ENCODE results near the gene CDYL.

CDYL gene, protein sequence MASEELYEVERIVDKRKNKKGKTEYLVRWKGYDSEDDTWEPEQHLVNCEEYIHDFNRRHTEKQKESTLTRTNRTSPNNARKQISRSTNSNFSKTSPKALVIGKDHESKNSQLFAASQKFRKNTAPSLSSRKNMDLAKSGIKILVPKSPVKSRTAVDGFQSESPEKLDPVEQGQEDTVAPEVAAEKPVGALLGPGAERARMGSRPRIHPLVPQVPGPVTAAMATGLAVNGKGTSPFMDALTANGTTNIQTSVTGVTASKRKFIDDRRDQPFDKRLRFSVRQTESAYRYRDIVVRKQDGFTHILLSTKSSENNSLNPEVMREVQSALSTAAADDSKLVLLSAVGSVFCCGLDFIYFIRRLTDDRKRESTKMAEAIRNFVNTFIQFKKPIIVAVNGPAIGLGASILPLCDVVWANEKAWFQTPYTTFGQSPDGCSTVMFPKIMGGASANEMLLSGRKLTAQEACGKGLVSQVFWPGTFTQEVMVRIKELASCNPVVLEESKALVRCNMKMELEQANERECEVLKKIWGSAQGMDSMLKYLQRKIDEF

DNA sequence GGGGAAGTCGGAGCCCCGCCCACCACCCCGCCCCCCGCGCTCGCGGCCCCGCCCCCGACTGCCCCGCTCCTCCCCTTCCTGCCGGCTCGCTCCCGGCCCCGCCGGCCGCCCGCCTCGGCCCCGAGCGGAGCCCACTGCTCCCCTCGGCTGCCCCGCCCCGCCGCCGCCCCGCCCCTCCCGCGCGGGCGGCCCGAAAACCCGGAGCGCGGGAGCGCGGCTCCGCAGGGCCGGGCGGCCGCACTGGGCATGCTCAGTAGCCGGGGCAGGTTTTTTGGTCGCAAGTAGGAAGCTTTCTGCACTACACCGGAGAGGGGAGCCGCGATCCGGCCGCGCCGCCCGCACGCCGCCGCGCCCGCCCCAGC, at the start of gene CDYL:
TSS of gene CDYL (plus strand) at position 274 of the 362 bp plus-strand sequence. CDS start 380 bp downstream, outside the sequence.
- DNase-seq = peak; percentile 90

- no peak for DNase-seq
Measured at GRCh38 chr6:4726645-4727044, 49.6 kb upstream of the CDYL start.

DNA sequence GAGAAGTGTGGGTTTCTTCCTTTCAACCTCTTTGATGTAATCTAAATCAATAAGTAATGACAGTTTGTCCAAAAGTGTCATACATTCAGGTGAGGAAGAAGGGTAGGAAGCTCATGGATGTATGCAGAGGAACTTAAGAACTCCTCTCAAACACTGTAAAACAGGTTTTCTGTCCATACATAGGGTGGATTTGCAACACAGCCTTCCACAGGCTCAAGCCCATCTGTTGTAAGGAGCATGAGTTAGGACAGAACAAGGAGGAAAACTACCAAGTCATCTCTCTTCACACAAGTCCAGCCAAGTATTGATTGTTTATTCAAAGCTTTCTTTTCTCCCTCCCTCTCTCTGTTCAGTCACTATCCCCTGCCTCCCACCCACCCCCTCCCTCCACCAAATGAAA, 49.0 kb upstream of the CDYL start:
- no peak for DNase-seq

- no peak for DNase-seq
Measured at GRCh38 chr6:4727671-4728435, 48.4 kb upstream of the CDYL start.

GRCh38 chr6:4728436-4728769, 47.8 kb upstream of the CDYL start:
- no peak for DNase-seq

- no peak for DNase-seq
Measured at GRCh38 chr6:4728926-4729325, 47.3 kb upstream of the CDYL start.

- DNase-seq = no peak
Measured at GRCh38 chr6:4731996-4732395, 44.2 kb upstream of the CDYL start.

- no peak for DNase-seq
Measured at GRCh38 chr6:4732691-4733315, 43.4 kb upstream of the CDYL start.

- DNase-seq = no peak
Measured at GRCh38 chr6:4736371-4736873, 39.8 kb upstream of the CDYL start.

- DNase-seq = no peak
Measured at GRCh38 chr6:4740032-4740431, 36.2 kb upstream of the CDYL start.

GRCh38 chr6:4743062-4743461, 33.1 kb upstream of the CDYL start:
- no peak for DNase-seq

DNA sequence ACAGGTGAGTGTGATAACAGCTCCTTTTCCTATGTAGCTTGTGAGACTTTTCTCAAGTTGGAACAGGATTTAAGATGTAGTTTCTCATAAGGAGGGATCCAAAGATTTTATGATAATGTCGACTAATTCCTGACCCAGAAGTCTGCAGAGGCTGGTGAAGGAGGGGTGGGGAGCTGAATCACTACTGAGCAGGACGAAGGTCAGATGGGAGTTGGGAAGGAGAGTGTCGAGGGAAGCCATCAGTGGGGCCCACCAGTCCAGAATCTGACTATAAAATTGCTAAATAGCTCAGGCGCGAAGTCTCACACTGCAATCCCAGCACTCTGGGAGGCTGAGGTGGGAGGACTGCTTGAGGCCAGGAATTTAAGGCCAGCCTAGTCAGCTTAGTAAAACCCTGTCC, 32.3 kb upstream of the CDYL start:
- DNase-seq = no peak

DNA sequence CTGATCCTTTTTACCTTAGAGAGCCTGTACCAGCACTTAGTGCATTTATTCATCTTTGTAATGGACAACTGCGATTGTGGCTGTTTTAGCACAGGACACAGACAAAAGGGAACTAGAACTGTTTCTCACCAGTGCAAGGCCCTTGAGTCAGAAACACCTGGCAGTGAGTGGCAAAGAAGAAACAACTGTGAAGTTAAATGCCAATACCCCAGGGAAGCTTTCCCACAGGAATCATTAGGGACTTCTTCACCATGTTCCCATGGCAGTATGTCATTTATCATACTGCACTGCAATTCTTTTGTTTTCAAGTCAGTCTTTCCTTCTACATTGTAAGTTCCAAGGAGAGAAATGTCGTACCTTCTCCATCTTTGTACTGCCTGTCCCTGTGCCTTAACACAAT, 28.6 kb upstream of the CDYL start:
- no peak for DNase-seq

DNA sequence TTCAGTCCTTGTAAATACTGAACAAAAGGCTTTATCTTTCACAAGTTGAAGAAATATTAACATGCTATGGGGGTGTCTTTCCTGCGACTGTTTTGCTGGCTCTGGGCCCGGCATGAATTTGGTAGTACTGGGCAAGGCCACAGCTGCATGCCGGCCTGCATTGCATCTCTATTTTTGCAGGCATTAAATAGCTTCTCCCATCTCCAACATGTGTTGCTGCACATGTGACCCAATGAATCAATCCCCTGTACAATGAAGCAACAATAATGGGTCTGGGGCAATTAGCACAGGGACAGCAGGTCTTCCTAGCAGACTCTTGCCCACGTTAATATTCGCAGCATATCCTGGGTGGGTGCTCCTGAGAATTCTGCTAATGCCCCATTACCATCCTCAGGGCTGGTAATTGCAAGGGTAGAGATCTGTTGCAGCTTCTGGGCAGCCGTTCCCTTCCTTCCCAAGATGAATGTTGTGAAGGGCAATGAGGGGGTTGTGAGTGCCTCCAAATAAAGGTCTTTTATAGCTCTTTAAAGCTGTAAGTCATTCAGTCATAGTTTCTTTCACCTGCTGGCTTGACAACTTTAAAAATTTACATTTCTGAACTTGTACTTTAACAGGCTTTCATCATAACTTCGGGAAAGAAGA, 24.3 kb upstream of the CDYL start:
- DNase-seq = no peak

GRCh38 chr6:4756247-4756646, 20.0 kb upstream of the CDYL start:
- DNase-seq = no peak

GRCh38 chr6:4759997-4760396, 16.2 kb upstream of the CDYL start:
- no peak for DNase-seq

DNA sequence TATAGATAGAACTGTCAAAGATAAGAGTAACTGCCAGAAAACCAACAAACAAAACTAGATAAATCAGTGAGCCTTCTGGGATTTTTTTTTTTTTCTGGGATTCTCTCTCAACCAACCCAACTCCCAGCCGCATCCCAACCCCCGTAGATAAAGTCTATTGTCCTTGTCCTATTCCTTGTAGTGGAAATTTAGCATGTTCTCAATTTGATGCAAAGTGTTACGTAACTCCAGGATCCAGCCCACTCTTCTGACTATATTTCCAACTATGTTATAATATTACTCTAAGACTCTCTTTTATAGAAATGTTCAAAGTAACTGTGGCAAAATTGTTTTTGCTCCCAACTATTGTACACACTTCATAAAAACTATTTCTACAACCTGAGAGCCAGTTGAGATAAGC, 15.4 kb upstream of the CDYL start:
- DNase-seq = no peak

- no peak for DNase-seq
Measured at GRCh38 chr6:4762294-4762693, 13.9 kb upstream of the CDYL start.

DNA sequence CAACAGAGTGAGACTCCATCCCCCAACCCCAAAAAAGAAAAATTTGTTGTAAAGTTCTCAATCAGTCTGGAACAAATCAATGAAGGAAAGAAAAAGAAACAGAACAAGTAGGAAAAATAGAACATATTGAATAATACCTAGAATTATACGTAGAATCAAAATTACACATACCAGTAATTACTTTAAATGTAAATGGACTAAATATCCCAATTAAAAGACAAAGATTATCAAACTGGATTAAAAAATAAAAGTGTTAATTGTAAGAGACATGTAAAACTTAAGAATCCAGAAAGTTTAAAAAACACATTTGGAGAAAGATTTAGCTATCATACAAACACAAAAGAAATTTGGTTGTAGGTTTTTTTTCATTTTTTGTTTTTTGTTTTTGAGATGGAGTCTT, 12.3 kb upstream of the CDYL start:
- DNase-seq = no peak

GRCh38 chr6:4768815-4769214, 7.4 kb upstream of the CDYL start:
- no peak for DNase-seq

GRCh38 chr6:4772750-4773149, 3.5 kb upstream of the CDYL start:
- no peak for DNase-seq

- DNase-seq = no peak
Measured at GRCh38 chr6:4773181-4773580, 3.0 kb upstream of the CDYL start.

DNA sequence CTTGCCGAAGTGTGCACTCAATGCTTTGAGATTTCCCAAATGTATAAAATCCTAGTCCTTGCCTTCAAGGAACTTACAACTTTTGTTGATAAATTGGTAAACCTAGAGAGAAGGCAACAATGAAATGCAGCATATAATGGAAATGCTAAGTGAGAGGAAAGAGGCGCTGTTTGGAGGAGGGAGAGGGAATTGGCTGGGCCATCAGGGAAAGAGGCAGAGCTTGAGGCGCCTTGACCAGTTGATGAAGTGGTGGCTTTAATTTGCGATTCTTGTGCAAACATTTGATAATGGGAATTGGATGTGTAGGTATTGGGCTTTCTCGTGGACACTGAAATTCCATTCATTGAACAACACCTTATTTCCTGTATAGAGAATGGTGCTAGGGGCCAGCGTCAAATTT, 1.9 kb upstream of the CDYL start:
- DNase-seq = no peak

Data from activated naive CD4-positive, alpha-beta T cell treated with Interleukin-2 at 50 U/mL for 16 hours (primary cell).